ENCODE results near the gene SPECC1L.

SPECC1L gene

GRCh38 chr22:24442352-24442744, 171.7 kb downstream of the SPECC1L start:
- no peak for TF ChIP-seq FOXP2 (optimal IDR thresholded peaks at IDR 0.05; ENCODE audit: borderline replicate concordance, extremely low read depth, extremely low read length, insufficient read depth)
- no peak for TF ChIP-seq TAF1 (IDR thresholded peaks at IDR 0.05; ENCODE audit: borderline replicate concordance, insufficient read depth, low read length)
- no peak for TF ChIP-seq REST (IDR thresholded peaks at IDR 0.05; ENCODE audit: insufficient read depth in 1 of 2, low read depth in 2 of 2, low read length in 2 of 2)
- no peak for TF ChIP-seq POLR2AphosphoS5 (IDR thresholded peaks at IDR 0.05; ENCODE audit: low read depth, low read length)
- no peak for TF ChIP-seq SIN3A (IDR thresholded peaks at IDR 0.05; ENCODE audit: borderline replicate concordance, insufficient read depth, low read length)

DNA sequence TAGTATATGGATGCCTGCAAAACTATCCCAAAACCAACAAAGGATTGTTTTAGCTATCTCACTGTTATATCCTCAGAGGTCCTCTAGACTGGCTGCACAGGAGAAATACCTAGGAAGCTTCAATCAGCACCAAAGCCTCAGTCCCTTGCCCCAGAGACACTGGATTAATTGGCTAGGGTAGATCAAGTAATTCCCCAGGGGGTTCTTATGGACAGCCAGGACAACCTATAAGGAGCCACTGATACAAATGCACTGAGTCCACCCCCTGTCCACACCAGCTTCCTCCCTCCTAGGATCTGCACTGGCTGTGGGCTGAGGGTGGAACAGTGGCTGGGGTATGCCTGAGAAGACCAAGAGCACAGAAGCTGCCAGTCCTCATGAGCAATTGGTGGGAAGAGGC, 173.0 kb downstream of the SPECC1L start:
- TF ChIP-seq REST (IDR thresholded peaks at IDR 0.05; ENCODE audit: insufficient read depth in 1 of 2, low read depth in 2 of 2, low read length in 2 of 2) (no peak), SIN3A (IDR thresholded peaks at IDR 0.05; ENCODE audit: borderline replicate concordance, insufficient read depth, low read length) (no peak), FOXP2 (optimal IDR thresholded peaks at IDR 0.05; ENCODE audit: borderline replicate concordance, extremely low read depth, extremely low read length, insufficient read depth) (no peak), TAF1 (IDR thresholded peaks at IDR 0.05; ENCODE audit: borderline replicate concordance, insufficient read depth, low read length) (no peak), POLR2AphosphoS5 (IDR thresholded peaks at IDR 0.05; ENCODE audit: low read depth, low read length) (no peak)

GRCh38 chr22:24444251-24444650, 173.6 kb downstream of the SPECC1L start:
- TF ChIP-seq SIN3A (IDR thresholded peaks at IDR 0.05; ENCODE audit: borderline replicate concordance, insufficient read depth, low read length): no peak

GRCh38 chr22:24444729-24445466, 174.3 kb downstream of the SPECC1L start:
- TF ChIP-seq FOXP2 (optimal IDR thresholded peaks at IDR 0.05; ENCODE audit: borderline replicate concordance, extremely low read depth, extremely low read length, insufficient read depth) (peak; percentile 25), TAF1 (IDR thresholded peaks at IDR 0.05; ENCODE audit: borderline replicate concordance, insufficient read depth, low read length) (no peak)

DNA sequence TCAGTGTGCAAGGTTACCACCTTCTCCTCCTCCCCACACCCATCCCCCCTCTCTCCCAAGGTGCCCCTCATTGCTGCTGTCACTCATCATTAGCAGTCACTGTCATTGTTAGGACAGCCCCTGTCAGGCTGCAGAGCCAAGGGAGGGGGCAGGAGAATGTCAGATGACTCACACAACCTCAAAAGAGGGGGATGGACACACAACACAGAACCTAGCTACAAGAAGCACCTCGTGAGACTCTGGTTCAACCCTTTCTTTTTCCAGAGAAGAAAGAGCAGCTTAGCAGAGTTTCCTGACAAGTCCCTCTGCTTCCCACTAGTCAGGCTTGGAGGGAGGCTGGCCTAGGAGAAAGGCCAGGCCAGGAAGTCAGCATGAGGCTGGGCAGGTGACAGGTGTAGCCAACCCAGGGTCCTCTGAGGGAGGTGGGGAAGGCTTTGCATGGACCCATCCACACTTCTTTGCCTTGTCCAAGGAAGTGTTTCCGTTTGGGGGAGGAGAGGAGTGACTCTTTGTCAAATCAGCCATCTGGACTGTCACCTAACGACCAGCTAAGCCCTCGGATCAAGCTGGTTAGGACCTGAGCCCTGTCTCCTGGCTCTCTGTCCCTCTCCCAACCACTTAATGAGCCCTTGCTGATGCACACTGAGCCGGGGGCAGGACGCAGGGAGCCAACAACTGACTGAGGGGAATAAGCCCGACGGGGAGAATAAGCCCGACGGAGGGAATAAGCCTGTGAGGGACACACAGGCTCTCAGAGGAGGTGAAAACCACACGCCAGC, 175.0 kb downstream of the SPECC1L start:
- TF ChIP-seq FOXP2 (optimal IDR thresholded peaks at IDR 0.05; ENCODE audit: borderline replicate concordance, extremely low read depth, extremely low read length, insufficient read depth): peak; percentile 6
- TF ChIP-seq REST (IDR thresholded peaks at IDR 0.05; ENCODE audit: insufficient read depth in 1 of 2, low read depth in 2 of 2, low read length in 2 of 2): no peak
- TF ChIP-seq TAF1 (IDR thresholded peaks at IDR 0.05; ENCODE audit: borderline replicate concordance, insufficient read depth, low read length): no peak

- TF ChIP-seq POLR2AphosphoS5 (IDR thresholded peaks at IDR 0.05; ENCODE audit: low read depth, low read length): no peak
- no peak for TF ChIP-seq SIN3A (IDR thresholded peaks at IDR 0.05; ENCODE audit: borderline replicate concordance, insufficient read depth, low read length)
- no peak for TF ChIP-seq TAF1 (IDR thresholded peaks at IDR 0.05; ENCODE audit: borderline replicate concordance, insufficient read depth, low read length)
- TF ChIP-seq REST (IDR thresholded peaks at IDR 0.05; ENCODE audit: insufficient read depth in 1 of 2, low read depth in 2 of 2, low read length in 2 of 2): no peak
- TF ChIP-seq FOXP2 (optimal IDR thresholded peaks at IDR 0.05; ENCODE audit: borderline replicate concordance, extremely low read depth, extremely low read length, insufficient read depth): no peak
Measured at GRCh38 chr22:24446260-24446611, 175.6 kb downstream of the SPECC1L start.
